Non-pigmented ciliary epithelial cell (primary cell): ENCODE data around the gene MROH7.

Experiments
- DNase-seq: peaks from one replicate; pipeline ENCODE4 v3.0.0-alpha.2; 2010; ENCODE audit warnings: low read depth

The MROH7 gene

GRCh38 chr1:54640863-54641836 is at the start of gene MROH7:
Gene MROH7, plus strand, starts transcription at chr1:54641786. Its CDS starts 11,141 bp downstream, at chr1:54652927.
- no peak for DNase-seq

GRCh38 chr1:54593571-54594160 is 47.9 kb upstream of the MROH7 start:
- no peak for DNase-seq

GRCh38 chr1:54594463-54594862 is 47.1 kb upstream of the MROH7 start:
- DNase-seq, result no peak

DNA sequence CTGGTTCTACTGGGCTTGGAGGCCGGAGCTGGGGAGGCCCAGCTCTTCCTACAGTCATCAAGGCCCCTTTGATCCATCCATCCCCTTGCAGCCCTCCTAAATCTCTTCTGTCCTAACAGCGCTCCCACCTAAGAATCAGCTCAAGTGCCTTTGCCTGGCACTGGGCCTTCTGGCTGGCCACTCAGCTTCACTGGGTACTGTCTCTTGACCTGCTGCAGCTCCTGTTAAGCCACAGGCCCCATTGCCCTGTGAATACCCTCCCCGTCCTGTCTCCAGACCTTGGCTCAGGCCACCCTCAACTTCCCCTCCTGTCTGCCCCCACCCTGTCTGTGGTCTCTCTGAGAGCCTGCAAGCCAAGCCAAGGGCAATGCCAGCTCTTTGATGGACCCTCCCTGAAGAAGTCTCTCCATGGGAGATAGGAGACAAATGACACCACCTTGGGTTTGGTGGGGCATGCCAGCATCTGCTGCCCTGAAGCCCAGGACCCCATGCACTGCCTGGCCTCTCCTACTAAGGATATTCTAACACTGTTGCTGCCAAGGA is 45.6 kb upstream of the MROH7 start:
- DNase-seq, result no peak

- DNase-seq, result no peak
Measured at GRCh38 chr1:54596756-54597155, 44.8 kb upstream of the MROH7 start.

DNA sequence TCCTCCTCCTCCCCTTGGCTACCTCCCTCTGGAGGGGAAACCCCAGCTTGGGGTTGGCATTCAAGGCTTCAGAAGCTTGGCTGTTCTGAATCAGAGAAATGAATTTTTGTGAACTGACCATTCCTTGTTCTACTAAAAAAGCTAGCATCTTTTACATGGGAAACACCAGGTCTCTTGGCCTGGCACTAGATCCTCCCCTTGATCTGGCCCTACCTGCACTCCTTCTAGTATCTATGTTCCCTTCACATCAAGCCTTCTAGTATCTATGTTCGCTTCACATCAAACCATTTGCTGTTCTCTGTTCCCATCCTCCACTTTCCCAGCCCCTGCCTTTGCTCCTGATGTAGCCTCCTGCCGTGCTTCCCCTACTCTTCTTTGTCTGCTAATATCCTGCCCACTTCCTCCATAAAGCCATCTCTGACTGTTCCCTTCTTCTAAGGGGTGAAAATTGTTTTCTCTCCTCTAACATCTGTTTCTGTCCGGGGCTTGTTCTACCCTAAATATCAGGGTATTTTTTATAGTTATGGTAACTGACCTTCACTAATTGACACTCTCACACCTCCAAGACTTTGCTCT is 44.0 kb upstream of the MROH7 start:
- no peak for DNase-seq

DNA sequence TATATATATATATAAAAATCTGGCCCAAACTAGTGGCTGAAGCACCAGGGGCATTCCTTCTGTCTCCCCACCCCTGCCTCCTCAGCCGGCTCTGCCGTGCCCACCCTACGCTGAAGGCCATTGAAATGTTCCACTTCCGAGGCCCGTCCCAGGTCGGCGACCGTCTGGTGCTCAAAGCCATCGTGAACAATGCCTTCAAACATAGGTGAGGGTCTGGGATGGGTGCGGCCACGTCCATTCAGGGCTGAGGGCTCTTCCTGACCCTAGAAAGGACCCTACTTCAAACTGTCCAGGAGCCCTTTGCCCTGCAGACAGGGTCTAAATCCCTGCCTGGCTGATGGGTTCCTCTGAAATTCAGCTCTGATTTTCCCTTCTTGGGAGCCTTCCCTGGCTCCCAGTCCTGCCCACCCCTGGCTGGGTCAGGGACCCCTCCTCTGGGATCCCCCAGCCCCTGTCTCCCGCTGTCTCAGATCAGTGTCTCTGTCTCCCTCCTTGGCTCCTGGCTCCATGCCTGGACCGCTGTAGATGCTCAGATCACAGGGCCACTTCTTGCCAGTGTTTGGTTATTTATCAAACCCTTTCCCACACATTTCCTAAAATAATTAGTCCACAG is 42.3 kb upstream of the MROH7 start:
- no peak for DNase-seq

GRCh38 chr1:54600947-54601721 is 40.5 kb upstream of the MROH7 start:
- DNase-seq, result no peak

- no peak for DNase-seq
Measured at GRCh38 chr1:54601730-54602129, 39.9 kb upstream of the MROH7 start.

GRCh38 chr1:54602554-54602953 is 39.0 kb upstream of the MROH7 start:
- DNase-seq, result no peak

- DNase-seq, result no peak
Measured at GRCh38 chr1:54603241-54603640, 38.3 kb upstream of the MROH7 start.

DNA sequence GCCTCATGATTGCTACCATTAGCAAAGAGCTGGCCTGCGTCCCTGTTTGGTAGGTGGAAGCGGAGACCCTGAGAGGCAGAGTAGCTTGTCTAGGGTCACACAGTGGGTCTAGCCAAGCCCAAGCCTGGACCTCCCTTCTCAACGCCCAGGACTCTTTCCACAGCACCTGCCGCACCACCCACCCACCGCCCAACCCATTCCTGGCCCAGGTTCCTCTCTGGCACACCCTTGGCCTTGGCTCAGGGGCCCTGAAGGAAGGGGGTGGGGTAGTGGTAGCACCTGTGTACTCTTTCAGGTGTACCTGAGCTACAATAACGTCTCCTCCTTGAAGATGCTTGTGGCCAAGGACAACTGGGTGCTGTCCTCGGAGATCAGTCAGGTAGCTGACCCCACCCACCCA is 37.5 kb upstream of the MROH7 start:
- DNase-seq, result no peak

DNA sequence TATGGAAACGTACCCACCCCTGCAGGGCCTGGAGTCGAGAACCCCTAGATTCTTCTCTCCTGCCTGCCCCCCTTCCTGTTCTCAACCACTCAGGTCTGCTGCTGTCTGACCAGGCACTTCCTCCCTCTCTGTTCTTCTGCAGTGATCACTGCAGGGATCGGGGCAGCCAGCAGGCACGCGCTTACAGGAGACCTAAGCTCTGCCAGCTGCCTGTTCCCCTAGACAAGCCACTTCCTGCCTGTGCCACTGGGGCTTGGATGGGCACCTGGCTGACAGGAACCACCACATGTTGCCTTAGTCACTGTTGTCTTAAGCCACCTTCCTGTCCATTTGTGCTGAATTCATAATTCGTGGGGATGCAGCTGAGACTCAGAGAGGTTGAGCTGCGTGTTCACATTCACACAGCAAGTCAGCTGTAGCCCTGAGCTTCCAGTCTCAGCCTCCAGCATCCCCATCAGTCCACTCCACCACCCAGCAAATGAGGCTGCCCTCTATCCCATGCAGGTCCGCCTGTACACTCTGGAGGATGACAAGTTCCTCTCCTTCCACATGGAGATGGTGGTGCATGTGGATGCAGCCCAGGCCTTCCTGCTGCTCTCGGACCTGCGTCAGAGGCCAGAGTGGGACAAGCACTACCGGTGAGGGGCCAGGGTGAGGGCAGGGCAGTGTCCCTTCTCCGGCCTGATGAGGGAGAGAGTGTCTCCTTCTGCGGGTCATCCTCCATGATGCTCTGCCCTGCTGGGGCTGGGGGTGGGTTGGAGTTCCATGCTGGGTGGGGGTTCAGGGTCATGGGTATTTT is 36.8 kb upstream of the MROH7 start:
- DNase-seq, result no peak

DNA sequence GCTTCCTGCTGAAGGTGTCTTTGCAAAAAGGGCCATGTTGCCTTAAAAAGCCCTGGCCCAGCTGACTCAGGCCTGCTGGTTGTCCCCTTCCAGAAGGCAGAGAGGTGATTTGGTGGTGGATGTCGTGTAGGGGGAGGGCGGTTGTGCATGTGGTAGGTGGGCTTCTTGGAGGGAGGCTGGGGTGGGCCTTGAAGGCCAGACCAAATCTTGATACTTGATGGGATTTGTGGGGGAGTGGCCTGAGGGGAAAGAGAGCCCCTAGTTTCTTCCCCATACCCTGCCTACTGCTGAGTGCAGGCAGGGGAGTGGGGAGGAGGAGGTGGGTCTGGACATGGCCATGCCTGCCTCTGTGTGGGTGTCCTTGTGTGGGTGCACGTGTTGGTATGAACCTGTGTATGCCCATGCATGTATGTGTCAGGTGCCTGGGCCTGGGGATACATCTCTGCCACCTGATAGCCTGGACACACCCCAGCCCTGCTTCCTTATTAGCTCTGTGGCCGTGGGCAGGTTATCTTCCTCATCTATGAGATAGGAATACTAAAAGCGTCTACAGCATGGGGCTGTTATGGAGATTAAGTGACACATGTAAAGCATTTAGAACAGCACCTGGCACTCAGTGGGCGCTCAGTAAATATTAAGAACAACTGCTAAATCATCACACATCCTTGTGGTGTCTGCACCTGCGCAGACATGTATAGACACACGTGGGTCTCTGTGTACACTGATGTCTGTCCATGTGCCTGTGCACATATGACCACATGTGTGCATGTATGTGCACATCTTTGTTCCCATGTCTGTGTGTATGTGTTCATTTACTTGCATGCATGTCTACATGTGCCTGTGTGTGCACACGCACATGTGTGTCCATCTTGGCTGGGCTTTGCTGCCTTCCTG is 35.2 kb upstream of the MROH7 start:
- no peak for DNase-seq

DNA sequence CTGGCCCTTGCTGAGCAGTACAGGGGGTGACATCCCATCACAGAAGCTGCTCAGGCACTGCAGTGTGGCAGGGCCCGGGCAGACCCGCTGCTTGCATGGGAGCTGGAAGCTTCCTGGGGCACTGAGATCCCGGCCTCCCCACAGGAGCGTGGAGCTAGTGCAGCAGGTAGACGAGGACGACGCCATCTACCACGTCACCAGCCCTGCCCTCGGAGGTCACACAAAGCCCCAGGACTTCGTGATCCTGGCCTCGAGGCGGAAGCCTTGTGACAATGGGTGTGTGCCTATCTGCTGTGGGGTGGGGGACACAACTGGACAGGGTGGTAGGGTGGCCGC is 34.6 kb upstream of the MROH7 start:
- no peak for DNase-seq

GRCh38 chr1:54607821-54608565 is 33.6 kb upstream of the MROH7 start:
- no peak for DNase-seq

DNA sequence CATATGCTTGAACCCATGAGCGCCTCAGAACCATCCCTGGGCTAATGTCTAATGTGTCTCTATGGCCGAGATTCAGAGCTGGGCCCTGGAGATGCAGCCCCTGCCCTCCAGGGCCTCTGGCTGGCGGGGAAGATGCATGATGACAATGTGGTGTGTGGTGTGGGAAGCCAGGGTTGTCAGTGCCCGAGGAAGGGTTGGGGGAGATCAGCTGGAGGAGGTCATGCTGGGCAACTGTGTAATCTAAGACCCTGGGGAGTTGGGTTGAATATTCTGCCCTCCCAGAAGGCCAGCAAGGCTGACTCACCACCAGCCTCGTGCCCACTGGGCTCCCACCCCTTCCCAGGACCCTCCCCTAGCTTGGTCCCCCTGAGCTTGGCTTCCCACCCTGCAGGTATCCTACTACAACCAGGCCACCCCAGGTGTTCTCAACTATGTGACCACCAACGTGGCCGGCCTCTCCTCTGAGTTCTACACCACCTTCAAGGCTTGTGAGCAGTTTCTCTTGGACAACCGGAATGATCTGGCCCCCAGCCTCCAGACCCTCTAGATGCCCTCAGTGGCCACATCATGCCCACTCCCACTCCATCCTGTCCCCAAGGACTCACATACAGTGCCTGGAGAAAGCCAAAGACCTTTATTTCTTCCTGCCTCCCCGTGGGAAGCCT is 32.9 kb upstream of the MROH7 start:
- DNase-seq, result no peak

DNA sequence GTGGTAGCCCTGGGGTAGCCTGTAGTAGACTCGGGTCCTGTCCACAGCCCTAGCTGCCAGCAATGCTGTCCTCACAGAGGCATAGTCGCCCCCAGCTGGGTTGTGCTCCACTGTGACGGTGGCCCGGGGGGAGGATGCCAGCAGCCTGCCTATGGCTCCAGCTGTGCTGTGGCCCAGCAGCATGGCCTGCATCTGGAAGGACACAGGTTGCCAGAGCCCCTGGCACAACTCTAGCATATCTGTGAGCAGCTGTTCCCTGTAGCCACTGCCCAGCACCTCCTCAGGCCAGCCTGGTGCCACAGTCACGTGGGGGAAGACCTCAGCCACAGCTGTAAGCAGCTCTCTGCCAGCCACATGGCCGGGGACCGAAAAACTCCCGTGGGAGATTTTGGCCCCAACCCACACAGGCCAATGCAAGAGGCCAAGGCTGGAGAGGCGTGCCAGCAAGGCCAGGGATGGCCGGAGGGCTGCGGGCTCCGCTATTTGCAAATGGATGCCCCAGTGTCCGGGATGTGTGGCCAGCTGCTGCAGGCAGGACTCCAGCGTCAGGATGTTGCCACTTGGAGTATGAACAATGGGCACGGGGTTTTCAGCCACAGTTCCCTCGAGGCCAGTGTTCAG is 32.2 kb upstream of the MROH7 start:
- no peak for DNase-seq
